HL-60/S4 (cell line): ENCODE measurements around the gene ZBTB18.

Experiments used
- in situ Hi-C: fragments of 300-500 bp; cut with MboI; formaldehyde crosslinking; loops from 2 replicates; pipeline ENCODE4 v1.14.3; 2022; ENCODE audit warnings: low sequenced_read_pairs

The ZBTB18 gene

DNA sequence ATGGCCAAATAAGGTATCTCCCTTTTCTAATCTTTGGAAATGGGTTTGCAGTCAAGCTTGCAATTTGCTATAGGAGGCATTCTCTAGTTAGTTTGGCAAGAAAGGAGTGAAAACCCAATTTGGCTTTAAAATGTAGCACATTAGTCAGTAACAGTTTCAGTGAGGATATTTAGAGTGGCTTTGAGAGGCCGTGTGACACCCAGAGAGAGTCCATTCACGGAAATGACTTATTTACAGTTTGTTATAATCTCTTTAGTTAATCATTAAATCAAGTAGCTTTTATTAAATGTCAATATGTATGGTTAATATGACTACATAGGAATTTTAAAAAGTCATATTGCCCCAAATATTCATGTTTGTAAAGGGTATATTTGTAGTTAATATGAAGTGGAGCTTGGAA, 9.6 kb downstream of the ZBTB18 start:
- in situ Hi-C loops: no loop called here

DNA sequence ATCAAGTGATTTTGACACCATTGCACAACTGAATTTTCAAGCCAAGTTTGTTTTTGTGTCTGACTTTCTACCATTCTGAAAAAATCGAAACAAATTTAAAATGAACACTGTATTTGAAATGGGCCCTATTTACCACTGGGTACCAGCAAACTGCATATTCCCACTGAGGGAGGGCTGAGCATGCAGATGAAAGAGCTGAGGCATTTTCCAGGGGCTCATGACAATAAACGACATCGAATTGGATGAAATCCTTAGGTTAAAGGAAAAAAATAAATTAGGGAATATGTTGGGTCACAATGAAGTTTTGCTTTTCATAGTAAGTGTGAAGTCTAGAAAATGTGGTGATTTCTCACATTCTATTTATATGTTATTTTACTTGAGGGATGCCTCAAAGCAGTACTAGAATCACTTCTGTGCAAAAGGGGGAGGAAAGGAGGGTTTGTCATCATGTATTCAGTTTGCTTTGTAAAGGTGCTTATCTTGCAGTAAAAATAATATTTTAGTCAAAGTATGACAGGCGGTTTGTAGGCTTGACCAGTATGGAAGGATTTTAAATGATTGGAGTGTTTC, 11.2 kb downstream of the ZBTB18 start:
- in situ Hi-C loops: no loop called here

GRCh38 chr1:244063498-244063897, 12.4 kb downstream of the ZBTB18 start:
- in situ Hi-C loops: no loop called here

GRCh38 chr1:244064621-244065020, 13.5 kb downstream of the ZBTB18 start:
- in situ Hi-C loops: no loop called here

DNA sequence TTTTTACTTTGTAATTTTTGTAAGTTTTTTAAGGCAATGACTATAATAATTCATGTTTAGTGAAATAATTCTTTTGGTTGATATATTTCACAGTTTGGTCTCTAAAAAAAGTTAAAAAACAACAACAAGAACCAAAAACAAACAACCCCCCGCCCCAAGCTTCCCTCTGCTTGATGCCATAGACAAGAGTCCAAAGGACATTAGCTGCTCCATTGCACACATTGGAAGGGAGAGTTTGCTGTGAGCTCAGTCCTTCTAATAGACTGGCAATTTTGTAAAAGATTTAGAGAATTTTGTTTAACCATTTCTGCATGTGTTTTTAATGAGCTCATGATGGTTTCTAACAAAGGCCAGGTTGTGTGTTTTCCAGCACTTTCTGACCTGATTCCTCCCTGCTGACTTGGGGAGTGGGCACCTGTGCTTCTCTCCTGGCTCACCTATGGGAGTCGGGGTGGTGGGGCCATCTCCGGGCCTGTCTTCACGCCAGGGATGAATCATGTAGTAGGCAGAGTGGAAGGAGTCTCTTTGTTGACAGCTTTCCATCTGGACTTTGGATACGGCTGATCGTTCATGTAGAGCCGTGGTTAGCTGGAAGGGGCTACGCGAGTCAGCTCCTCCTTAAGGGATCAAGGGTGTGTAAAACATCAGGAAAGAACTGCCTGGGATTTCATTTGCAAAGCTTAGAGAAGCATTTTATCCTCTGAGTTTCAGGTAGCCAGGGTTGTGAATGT, 14.1 kb downstream of the ZBTB18 start:
- in situ Hi-C loops: no loop called here

DNA sequence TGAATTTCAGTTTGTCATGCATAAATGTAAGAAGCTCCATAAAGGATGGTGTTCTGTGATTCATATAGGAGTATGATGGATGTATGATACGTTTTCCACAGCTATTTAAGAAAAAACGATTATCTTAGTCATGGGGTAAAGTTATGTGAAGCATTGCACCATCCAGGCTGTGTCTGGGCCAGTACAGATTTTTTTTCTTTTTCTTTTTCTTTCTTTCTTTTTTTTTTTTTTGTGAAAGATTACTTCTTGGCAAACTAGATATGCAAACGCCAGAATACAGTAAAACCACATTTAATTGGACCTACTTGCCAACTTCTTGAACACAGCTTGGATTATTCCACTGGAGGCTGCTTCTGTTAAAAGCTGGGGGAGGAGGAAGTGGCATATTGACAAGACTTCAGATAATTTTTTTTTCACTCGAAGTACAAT, 14.9 kb downstream of the ZBTB18 start:
- in situ Hi-C loops: no loop called here

DNA sequence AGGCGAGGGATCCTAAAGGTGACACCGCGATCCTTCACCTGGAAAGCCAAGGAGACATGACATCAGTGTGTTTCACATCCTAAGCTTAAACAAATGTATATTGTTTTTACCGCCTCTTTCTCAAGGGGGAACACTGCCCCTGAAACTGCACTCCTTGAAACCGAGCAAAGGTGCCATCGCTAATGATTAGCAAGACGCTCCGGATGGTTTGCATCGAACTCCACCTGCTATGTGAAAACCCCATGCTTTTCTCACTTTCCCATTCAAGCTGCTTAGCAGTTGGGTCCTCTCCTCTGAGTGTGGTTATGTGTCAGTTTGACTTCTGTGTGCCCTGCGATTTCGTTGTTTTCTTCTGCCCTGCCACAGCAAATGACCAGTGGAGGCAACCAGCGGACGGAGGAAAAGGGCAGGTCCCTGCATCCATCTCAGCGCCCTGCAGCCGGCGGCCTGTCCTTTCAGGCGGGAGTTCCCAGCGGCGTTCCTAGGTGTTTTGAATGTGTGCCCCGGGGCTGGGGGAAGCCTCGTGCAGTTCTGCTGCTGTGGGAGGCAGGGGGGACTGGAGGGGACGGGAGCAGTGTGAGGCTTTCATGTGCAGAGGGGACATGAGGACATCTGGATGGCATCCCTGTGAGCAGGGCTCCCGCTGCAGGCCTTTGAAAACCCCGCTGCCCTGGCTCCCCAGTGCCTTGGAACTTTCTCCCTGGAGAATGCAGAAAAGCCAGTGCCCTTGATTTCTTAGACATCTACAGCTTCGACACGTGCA, 16.1 kb downstream of the ZBTB18 start:
- in situ Hi-C loops: no loop called here

DNA sequence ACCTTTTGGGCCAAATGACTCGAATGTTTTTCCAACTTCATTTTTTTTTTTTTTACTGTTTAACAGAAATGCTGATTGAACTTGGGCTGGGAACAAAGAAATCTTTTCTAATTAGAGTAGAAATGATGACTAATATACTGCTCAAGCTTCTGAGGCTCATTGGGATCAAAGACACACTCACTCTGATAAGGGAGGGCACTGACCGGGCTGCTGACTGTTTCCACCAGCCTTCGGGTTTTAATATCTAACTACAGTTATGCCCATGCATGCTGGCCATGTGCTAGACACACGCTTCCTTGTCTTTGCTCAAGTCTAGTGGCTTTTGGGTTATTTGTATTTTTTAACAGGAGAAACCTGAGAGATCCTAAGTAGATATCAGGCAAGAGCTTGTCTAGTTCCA, 16.8 kb downstream of the ZBTB18 start:
- in situ Hi-C loops: no loop called here

DNA sequence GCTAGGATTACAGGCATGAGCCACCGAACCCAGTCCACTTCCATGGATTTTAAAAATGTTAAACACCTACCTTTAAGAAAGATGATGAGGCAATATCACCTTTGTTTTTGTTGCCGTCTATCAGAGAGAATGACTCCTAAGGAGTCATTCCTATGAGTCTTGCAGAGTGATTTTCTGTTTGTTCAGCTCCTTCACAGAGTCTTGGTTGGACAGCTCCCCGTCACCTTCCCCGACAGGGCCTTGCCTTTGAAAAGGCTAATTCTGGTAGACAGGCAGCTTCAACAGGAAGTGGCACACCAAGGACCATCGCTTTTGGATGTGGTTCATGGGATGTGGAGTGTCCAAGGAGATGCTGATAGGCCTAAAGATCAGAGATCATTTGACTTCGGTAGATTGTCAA, 17.5 kb downstream of the ZBTB18 start:
- in situ Hi-C loops: no loop called here

DNA sequence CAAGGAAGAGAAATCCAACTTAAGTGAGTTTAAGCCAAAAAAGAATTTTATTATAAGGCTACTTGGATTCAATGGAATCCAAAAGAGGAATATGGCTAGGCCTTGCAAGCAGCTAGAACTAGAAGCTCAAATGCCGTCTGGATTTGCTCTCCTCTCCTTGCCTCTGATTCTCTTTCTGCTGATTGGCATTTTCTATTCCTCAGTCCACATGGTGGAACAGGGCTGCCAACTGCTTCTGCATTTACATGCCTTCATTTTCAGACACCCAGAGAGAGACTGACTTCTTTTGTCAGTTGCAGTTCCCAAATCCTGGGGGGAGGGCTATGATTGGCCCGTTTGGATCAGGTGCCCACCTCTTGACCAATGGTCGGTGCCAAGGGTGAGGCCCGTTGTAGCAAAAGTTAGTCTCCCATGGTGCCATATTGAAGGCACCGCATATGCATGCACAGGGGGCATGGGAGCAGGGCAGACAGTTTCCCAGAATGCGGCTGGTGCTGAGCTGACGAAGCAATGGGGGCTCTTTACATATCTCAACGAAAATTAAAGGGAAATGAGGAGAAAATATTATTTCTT, 18.3 kb downstream of the ZBTB18 start:
- in situ Hi-C loops: no loop called here

DNA sequence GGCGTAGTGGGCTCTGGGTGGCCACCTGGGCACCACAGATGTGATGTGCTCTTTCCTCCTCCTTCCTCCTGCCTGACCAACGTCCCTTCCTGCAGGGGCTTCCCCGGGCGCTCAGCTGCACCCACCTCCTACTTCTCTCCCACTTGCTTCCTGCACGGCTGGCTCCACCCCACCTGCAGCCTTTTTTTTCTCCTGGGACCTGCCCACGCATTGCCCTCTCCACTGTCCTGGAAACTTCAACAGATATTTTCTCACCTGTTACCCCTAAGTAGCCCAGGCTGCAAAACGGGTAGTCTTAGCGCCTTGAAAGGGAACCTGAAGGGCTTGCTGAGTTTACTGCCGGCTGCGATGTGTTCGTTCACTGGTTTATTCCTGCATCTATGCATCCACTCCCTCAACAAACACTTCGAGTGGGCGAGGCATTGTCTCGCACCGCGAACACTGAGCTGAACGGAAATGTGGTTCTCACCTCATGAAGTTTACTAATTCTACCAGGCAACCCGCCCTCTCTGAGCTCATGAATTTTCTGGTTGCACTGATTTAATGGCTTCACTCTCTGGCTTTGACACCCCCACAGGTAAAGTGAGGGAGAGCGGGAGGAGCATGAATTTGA, 23.6 kb downstream of the ZBTB18 start:
- in situ Hi-C loops: no loop called here

- in situ Hi-C loops: no loop called here
Measured at GRCh38 chr1:244075247-244075722, 24.2 kb downstream of the ZBTB18 start.

- in situ Hi-C loops: no loop called here
Measured at GRCh38 chr1:244076740-244077139, 25.7 kb downstream of the ZBTB18 start.

GRCh38 chr1:244077473-244078220, 26.6 kb downstream of the ZBTB18 start:
- in situ Hi-C loops: no loop called here

GRCh38 chr1:244080343-244080929, 29.4 kb downstream of the ZBTB18 start:
- in situ Hi-C loops: no loop called here

DNA sequence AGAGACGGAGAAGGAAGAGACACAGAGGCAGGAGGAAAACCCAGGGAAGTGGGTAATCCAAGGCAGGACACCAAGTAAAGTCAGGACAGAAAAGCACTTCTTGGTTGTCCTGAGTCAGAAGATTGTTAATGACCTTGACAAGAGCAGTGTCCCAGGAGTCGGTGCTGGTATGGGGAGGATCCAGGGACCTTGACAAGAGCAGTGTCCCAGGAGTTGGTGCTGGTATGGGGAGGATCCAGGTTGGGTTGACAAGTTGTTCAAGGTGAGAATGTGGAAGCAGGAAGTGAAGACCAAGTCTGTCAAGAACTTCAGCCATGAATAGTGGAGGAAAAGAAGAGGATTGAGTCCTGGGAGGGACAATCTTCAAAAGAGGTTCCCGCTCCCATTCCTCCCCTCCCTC, 31.9 kb downstream of the ZBTB18 start:
- in situ Hi-C loops: no loop called here

GRCh38 chr1:244083383-244083943, 32.4 kb downstream of the ZBTB18 start:
- in situ Hi-C loops: no loop called here

- in situ Hi-C loops: no loop called here
Measured at GRCh38 chr1:244084763-244085162, 33.7 kb downstream of the ZBTB18 start.

GRCh38 chr1:244085891-244086290, 34.8 kb downstream of the ZBTB18 start:
- in situ Hi-C loops: no loop called here
